Measurements from ENCODE around the gene P4HB.
"Not testable (repeated sequence)": the region's sequence is repeated elsewhere in the genome, so short reads cannot be mapped to it uniquely, and the experiment has no call there.

P4HB gene

DNA sequence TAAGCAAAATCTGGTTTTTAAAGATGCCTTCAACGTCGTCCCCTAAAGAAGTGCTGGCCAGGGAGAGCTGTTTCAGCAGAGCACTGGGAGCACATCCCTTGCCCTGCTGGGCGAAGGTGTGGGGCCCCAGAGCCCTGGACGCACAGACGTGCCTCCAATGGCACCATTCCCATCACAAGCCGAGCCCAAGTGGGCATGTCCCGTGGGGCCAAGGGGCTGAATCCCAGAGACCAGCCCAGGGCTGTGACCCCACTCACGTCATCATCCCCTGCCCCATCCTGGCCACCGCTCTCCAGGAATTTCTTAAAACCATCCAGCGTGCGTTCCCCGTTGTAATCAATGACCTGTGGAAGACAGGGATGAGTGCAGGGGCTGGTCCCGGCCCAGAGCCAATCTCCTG lies 15.4 kb downstream of the P4HB start:
- no peak for DNase-seq

DNA sequence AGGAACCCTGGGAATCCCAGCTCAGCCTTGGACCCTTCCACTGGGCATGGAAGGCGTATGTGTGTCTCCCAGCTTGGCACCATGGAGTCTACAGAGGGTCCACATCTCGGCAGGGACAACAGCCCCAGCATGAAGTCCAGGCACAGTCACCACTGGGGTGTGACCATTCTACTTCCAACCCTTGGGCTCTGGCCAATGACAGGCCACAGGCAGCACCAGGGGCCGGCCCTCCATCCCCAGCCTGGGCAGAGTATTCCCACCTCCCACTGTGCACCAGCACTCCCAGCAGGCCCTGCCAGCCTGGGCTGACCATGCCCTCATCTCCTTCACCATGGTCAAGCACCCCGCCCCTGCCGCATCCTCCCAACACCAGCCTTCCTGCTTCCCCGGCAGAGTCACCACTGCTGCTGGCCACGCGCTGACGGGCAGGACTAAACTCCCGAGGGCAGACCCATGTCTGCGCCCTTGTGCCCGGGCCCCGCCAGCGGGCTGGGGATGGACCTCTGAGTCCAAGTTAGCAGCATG lies 15.9 kb downstream of the P4HB start:
- DNase-seq, result no peak

DNA sequence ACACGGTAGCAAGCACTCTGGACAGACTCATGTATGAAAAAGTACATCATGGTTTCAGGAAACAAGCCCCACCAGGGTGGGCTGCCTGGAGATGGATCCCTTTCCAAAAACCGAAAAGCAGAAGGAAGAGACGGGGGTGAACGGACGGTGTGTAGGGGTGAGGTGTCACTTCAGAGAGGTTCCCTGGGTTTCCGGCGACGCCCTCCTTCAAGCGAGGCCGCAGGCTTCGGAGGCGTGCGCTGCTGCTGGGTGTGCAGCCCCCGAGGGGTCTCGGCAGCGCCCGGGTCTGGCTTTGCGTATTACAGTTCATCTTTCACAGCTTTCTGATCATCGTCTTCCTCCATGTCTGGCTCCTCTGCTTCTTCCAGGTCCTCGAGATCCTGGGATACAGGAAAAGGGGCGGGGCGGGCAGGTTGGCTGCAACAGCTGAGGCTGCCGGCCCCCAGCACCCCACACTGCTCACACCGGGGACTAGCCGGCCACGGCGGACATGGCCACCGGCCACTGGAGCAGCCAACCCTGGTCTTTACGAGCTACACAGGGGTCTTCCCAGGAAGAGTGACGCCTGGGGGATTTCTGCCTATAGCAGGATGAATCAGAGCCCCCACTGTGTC lies 16.5 kb downstream of the P4HB start:
- DNase-seq, result no peak

DNA sequence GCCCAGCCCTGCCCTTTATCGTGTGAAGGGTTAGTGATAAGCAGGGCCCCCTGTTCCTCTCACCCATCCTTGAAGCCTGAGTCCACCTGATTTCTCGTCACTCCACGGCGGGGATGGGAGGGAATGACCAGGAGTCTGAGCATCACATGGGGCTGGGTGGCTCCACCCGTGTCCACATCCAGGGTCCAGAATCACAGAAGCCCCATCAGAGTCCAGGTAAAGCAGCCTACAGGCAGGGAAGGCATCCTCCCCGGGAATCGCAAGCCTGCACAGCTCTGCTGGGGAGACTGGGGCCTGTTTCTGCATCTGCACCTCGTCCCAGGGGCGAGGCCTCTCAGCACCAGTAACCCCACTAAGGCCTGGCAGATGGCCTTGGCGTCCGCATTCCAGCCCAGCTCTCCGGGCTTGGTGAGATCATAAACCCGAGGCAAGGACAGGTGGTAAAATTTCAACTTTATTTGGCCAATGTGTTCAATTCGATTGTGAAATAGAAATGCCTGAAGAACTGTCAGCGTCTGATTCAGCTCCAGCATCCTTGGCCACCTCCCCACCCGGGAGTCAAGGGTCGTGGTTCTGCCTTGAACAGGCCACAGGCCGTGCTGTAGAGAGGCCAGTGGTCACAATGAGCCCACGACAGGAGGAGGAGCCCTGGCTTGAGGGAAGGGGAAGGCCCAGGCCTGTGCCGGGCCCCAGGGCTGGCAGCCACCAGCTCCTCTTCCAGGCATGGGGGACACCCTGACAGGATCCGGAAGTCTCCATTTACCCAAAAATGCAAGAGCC lies 17.4 kb downstream of the P4HB start:
- no peak for DNase-seq

DNA sequence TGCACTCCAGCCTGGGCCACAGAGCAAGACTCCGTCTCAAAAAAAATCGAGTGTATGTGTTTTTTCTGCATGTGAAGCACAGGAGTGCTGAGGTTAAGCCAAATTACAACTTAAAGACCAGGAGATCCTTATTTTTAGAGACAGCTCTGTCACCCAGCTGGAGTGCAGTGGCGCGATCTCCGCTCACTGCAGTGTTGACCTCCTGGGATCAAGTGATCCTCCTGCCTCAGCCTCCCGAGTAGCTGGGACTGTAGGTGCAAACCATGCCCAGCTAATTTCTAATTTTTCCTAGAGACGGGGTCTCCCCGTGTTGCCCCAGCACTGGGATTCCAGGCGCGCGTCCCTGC lies 18.0 kb downstream of the P4HB start:
- no peak for DNase-seq

DNA sequence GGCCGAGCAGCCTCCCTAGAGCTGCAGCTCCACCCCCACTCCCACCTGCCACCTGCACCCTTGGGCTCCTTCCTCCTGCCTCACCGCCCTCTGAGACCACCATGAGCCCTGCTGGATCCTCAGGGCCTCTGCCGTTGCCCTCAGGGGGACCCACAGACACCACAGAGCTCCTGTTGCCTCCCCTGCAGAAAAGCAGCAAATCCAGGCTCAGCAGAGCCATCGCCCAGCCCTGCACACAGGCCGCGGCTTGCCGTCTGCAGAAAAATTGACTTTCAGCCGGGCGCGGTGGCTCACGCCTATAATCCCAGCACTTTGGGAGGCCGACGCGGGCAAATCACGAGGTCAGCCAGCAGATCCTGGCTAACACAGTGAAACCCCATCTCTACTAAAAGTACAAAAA lies 18.5 kb downstream of the P4HB start:
- no peak for DNase-seq

DNA sequence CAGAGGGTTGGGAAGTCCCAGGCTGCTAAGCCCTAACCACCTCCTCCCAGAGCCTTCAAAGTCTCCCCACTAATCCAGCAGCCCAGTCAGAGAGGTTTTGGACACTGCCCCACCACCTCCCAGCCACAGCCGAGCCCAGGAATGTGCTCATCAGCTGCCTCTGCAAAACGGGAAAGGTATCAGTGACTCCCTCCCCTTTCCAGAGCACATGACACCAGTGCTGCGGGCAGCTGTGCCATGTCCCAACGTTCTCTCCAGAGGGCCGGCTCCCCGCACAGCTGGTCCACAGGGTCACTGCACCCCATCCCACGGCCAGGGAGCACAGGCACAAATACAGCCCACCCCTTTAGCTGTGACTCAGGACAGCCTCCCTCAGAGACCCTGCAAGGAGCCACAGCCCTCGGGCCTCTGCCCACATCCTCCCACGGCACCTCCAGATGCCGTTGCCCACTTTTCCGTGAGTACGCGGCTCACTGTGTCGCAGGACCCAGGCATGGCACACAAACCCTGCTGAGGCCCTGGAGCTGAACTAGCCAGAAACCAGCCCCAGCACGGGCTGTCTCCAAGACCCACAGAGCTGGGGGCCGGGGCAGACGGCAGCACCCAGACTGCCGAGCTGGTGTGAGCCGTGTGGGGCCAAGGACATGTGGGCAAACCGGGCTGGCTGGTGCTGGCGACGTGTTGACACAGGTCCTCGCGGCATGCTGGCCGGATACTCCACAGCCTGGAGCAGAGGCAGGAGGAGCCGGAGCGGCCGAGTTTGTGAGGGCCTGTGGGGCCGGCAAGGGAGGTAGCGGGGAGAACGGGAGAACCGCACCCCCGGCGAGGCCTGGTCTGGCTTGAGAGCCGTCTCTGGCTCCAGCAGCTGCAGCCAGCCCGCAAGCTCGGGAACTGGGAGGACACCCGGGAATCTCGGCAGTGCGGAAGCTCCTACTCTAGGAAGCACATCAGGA lies 19.2 kb downstream of the P4HB start:
- no peak for DNase-seq

DNA sequence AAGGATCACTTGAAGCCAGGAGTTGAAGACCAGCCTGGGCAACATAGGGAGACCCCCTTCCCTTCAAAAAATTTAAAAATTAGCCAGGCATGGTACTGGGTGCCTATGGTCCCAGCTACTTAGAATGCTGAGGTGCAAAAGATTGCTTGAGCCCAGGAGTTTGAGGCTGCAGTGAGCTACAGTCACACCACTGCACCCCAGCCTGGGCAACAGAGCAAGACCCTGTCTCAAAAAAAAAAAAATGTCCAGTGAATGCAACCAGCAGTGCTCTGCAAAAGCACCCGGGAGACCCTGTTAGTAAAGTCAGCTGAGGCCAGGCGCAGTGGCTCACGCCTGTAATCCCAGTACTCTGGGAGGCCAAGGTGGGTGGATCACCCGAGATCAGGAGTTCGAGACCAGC lies 20.3 kb downstream of the P4HB start:
- not testable (repeated sequence) for DNase-seq

DNA sequence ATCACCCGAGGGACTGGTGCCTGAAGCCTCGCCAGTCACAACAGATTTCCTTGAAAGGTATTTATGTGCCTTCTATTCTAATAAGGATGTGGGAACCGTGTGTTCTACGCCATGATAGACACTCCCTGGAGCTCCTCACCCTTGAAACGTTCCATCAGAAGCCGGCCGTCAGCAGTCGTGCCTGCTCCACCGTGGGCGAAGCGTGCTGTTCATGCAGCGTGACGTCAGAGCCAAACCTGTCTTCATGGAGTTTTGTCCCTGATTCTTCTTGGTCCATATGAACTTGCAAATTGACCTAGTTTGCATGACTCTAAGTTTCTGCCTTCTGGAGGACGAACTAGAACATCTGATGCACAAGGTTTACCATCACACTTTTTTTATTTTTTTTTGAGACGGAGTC lies 21.0 kb downstream of the P4HB start:
- DNase-seq, result no peak

DNA sequence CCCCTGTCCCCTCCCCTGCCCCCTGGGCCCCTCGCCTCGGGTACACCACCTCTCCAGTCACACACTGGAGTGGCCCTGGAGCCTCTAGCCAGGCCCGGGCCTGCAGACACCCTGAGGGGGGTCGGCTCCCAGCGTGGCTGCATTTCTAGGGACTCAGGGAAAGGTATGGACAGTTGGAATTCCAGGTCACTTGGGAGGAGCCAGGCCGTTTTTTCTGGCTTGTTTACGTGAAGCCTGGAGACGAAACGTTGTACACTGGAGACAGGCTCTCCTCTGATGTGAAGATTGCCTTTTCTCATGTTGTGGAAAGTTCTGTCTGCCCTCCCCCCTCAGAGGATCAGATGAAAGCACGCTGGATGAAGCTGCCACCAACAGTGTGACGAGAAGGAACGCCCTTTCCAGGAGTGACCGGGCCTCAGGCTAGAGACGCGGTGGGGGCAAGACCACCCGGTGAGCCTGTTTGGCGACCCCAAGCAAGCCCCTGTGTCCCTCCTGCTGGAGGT lies 21.5 kb downstream of the P4HB start:
- DNase-seq, result no peak

DNA sequence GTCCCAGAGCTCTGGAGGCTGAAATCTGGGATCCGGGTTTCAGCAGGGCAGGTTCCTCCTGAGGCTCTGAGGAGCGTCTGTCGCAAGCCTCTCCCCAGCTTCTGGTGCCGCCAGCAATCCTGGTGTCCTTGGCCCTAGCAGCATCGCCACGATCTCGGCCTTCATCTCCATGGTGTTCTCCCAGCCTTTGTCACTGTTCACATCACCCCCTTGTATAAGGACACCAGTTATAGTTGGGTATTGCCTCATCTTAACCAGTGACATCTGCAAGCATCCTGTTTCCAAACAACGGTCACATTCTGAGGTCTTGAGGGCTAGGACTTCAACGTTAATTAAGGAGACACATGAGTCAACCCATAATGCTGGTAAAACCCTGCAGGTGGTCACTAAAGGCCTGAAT lies 22.7 kb downstream of the P4HB start:
- no peak for DNase-seq

DNA sequence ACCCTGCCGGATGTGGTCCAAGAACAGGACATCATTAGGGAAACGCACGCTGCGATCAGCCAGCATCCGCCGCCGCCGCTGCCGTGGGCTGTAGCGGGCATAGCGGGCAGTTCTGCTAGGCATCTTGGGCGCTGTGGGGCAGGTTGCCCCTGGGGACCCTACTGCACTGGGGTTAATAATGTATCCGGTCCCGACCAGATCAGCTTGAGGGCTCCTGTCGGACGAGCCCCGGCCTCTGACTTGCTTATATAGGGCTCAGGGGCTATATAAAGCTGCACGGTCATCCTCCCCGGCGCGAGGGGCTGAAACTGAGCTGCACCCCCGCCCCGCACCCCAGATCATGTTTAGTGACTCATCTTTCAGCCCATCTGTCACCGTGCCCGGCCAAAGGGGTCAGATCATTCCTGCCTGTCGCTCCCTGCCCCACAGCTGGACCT lies 25.5 kb downstream of the P4HB start, which contains the start of gene PPP1R27:
Gene PPP1R27 (minus strand): TSS at position 220 of the 437 bp plus-strand sequence. CDS start 97 bp downstream, at position 123.
- DNase-seq, result no peak

DNA sequence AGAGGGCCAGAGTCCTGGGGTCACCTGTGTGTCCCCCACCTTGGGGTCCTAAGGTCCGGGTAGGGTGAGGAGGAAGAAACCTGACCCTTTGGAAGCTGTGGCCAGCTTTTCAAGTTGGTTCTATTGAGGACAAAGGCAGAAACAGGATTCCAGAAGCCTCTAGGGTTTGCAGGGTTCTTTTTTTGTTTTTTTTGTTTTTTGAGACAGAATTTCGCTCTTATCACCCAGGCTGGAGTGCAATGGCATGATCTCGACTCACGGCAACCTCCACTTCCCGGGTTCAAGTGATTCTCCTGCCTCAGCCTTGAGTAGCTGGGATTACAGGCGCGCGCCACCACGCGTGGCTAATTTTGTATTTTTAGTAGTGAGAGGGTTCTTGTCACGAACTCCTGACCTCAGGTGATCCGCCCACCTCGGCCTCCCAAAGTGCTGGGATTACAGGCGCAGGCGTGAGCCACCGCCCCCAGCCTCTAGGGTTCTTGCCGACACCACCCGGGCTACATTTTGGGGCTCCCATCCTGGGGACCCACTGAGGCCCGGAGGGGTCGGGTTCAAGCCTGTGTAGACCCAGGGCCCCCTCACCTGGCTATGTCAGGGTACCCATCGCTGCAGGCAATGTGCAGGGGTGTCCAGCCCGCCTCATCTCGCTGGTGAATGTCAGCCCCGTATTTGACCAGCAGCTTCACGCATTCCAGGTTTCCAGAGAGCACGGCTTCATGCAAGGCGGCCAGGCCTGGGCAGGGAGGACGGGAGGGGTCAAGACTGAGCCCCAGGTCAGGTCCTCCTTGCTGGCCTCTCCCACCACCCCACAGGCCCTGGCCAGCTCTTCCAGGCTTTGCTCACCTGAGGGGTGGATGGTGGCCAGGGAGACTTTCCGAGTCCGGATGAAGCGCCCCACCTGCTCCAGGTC lies 26.2 kb downstream of the P4HB start:
- DNase-seq, result no peak

DNA sequence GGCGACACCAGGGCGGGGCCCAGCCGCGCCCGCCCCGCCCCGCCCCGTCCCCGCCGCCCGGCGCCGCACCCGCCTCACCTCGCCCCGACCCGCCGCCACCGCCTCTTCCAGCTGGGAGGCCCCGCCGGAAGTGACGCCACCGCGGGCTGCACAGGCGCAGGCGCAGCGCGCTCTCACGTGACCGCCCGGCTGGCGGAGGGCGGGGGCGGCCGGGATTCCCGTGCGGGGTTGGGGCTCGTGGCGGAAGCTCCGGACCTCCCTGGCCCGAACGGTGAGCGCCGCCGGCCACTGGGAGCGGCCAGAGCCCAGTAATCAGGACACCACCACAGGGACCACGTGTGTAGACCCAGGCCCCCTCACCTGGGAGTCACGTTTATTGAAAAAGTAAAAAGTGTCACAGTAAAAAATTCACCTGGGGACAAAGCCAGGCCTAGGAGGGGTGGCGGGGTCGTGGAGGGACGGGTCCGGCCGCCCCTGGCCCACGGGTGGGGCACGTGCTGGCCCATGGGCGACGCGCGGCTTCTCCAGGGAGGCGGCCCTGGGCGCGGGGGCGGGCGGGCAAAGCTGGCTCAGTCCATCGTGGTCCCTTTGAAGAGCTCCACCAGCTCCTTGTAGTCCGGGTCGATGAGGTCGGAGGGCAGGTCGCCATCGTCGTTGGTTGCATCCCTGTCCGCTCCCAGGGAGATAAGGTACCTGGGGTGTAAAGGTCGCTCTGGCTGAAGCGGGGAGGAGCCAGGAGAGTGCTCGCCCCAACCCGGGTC lies 27.0 kb downstream of the P4HB start, which contains the start of gene MCRIP1:
Gene MCRIP1 (minus strand): TSS at position 132 of the 761 bp plus-strand sequence. CDS start 8,785 bp downstream, outside the sequence.
- DNase-seq, result peak; percentile 94

DNA sequence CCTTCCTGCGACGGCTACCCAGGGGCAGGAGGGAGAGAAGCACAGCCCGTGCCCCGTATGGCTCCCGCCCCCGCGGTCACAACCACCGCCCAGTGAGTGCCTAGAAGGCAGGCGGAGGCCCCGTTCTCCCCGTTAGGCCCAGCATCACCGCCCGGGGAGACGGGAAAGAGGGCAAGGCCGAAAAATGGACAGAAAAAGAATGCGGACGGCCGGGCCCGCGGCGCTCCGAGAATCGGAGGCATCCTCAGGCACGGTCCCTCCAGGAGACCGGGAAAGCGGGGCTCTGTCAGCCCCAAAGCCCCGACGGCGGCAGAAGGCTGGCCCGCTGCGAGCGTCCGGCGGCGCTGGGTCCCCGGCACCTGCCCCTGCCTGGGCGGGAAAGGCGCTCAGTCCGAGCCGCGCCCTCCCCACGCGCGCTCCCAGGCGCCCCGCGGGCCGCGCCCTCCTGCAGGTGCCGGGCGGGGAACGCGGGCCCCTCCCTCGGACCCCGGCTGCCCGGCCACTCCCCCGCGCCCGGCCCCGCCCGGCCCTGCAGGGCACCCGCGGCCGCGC lies 27.7 kb downstream of the P4HB start:
- DNase-seq, result no peak

DNA sequence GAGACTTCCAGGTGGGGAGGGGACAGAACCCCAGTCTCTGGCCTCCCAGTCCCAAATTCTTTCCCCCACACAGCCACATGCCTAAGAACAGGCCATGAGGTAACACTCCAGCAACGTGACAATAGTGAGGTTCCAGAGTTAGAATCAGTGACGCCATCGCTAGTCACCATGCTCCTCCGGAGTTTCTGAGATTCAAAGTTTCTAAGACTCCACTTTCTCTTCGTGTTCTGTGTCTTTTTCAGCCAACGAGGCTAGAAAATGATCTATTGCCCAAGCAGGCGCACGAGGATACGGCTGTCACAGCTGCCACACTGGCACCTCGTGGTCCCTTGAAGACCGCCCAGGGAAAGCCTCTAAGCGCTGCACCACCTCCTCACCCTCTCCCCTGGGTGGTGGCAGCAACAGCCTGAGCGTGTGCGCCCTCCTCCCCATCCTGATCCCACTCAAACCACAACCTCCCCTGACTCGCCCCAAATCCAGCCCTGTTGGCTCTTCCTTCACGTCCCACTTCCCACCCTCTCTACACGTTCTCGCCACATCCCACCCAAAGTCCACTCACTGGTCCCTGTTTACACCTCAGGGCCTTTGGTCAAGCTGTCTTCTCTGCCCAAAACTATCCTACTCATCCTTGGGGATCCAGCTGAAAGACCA lies 28.3 kb downstream of the P4HB start:
- DNase-seq, result no peak

DNA sequence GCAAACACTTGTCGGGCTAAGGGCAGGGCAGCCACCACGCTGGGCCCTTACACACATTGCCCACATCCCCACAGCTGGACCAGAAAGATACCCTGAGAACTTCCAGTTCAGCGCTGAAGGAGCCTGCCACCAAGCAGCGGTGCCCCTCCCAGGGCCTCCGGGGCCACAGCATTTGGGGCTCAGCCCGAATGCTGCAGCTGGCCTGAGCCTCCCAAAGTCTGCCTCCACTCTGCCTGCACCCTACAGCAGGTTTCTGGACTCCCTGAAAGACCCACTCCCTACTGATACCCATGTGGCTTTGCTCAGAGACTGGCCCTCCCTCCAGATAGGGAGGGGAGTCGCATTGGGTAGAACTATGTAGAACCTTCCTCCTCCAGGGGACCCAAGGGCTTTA lies 28.8 kb downstream of the P4HB start:
- no peak for DNase-seq

DNA sequence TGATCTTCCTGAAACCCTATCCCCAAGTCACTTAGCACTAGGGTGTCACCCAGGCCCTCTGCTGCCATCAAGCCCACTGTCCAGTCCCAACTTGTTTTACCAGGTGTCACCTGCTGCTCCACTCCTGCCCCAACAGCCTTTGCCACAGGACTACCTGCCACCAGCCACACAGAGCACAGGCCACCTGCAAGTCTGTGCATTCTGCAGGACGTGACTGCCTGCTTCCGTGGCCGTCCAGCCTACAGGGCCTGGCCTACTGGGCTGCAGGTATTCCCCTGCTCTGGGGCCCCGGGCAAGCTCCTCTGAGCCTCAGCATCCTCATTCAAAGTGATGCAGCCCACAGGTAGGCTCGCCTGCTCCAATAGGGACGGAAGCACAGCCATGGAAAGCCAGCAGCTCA lies 30.5 kb downstream of the P4HB start:
- no peak for DNase-seq

DNA sequence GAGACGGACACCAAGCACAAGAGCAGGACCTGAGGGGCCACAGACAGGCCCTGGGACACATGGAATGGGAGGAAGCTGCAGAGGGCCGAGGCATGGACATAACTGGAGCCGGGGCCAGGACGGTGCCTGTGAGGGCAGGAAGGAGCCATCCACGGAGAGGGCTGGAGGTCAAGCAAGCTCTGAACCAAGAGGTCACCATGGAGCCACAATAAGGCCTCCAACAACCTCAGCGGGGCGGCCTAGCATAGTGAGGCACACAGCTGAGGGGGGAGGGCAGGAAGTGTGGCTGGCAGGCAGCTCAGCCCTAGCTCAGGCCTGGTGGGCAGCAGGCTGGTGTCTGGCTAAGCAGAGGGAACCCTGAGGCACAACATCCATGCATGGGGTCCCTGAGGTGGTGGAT lies 31.7 kb downstream of the P4HB start:
- no peak for DNase-seq

DNA sequence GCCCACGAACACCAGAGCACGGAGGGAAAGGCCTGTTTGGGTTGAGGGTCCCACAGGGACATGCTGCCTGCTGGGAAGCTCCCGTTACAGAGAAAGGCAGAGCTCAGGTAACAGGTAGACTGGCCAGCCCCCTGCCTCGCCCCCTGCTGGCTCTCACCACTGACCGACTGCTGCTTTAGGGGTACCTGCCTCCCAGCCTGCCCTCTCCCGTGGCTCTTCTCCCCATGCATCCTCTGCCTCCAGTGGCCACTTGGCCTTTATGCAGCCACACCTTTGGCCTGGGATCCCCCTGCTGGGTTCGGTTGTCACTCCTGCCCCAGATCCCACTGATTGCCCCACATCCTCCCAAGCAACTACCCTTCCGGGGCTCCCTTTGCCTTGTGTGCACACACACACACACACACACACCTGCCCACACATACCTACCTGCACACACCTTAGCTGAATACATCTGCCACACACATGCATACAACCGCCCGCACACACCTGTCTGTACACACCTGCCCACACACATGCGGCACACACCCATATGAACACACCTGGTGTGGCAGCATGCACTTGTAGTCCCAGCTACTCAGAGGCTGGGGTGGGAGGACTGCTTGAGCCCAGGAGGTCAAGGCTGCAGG lies 34.4 kb downstream of the P4HB start:
- DNase-seq, result no peak

All from NCI-H510A (cell line).